ENCODE results near the gene MAP2K7.

GRCh38 chr19:7932276-7932929 is 28.7 kb downstream of the MAP2K7 start:
- TF ChIP-seq CTCF (IDR thresholded peaks at IDR 0.05) (no peak), POLR2A (IDR thresholded peaks at IDR 0.05) (no peak), EP300 (IDR thresholded peaks at IDR 0.05) (no peak)
